IgD-negative memory B cell (primary cell): ENCODE results near the gene ATL1. TPM values are rescaled to one million over a fixed set of nuclear protein-coding genes. Genes with fewer than 3 reads are reported as not detected.
"Not testable (repeated sequence)": the region's sequence is repeated elsewhere in the genome, so short reads cannot be mapped to it uniquely, and the experiment has no call there.

Experiments used
- H3K27ac Mint-ChIP-seq, 3 donors: one replicate each; pipeline ENCODE4 v1.8.0; 2020 to 2022; ENCODE audit warnings: mild to moderate bottlenecking in 3 of 3, mixed read lengths in 3 of 3, moderate library complexity in 1 of 3
- H3K27me3 Mint-ChIP-seq: one replicate; pipeline ENCODE4 v1.8.0; 2021; ENCODE audit warnings: mixed read lengths
- H3K36me3 Mint-ChIP-seq: one replicate; pipeline ENCODE4 v1.8.0; 2020; ENCODE audit warnings: mild to moderate bottlenecking, mixed read lengths
- H3K4me1 Mint-ChIP-seq, 3 donors: one replicate each; pipeline ENCODE4 v1.8.0; 2020 to 2022; ENCODE audit warnings: mixed read lengths in 3 of 3, mild to moderate bottlenecking in 1 of 3
- H3K4me3 Mint-ChIP-seq, 4 donors: one replicate each; pipeline ENCODE4 v1.8.0; 2020 to 2022; ENCODE audit warnings: mild to moderate bottlenecking in 4 of 4, mixed read lengths in 4 of 4, moderate library complexity in 3 of 4
- H3K9me3 Mint-ChIP-seq, 3 donors: one replicate each; pipeline ENCODE4 v1.8.0; 2020 to 2021; ENCODE audit warnings: mixed read lengths in 3 of 3, mild to moderate bottlenecking in 1 of 3
- polyA plus RNA-seq: library from polyadenylated mRNA; unstranded; fragments of 300-500 nt; fragmentation: Illumina TruSeq; gene quantifications from one replicate; pipeline ENCODE4 v1.2.3, GENCODE V29; 2021

The ATL1 gene
- polyA plus RNA-seq, 1 donor from 2014 or later = 4.1 TPM

GRCh38 chr14:50530794-50531365 is 29.1 kb upstream of the ATL1 start:
- H3K9me3 Mint-ChIP-seq = no peaks in the 10 kb centered on the region
- H3K4me1 Mint-ChIP-seq = peaks cover 14 to 45% (median 40%) of the 10 kb centered on the region in 3 donors
- no peaks in the 10 kb centered on the region for H3K27me3 Mint-ChIP-seq
- peak overlapping the region in 2 of 3 donors; percentile 55 to 84 for H3K27ac Mint-ChIP-seq
- H3K4me3 Mint-ChIP-seq = peak overlapping the region; percentile 88 to 96 (median 93)
- no peaks in the 10 kb centered on the region for H3K36me3 Mint-ChIP-seq

- no peaks in the 10 kb centered on the region for H3K27me3 Mint-ChIP-seq
- H3K4me3 Mint-ChIP-seq = peak overlapping the region; percentile 88 to 98 (median 94)
- peaks cover 9 to 40% (median 32%) of the 10 kb centered on the region in 3 donors for H3K4me1 Mint-ChIP-seq
- H3K9me3 Mint-ChIP-seq = peaks cover 0 to 2% (median 0%) of the 10 kb centered on the region in 3 donors
- H3K36me3 Mint-ChIP-seq = no peaks in the 10 kb centered on the region
- peak overlapping the region; percentile 55 to 93 (median 84) for H3K27ac Mint-ChIP-seq
These were observed 28.1 kb upstream of the ATL1 start for GRCh38 chr14:50531595-50532501.

- Mint-ChIP-seq H3K27ac (peak within 1 kb of the TSS; percentile 78 to 93 (median 84)), H3K4me1 (peaks cover 9 to 40% (median 32%) of the 10 kb centered on the region in 3 donors), H3K27me3 (no peaks in the 10 kb centered on the region), H3K9me3 (peaks cover 0 to 2% (median 1%) of the 10 kb centered on the region in 3 donors), H3K4me3 (peak within 1 kb of the TSS; percentile 88 to 98 (median 94)), H3K36me3 (no peaks in the 10 kb centered on the region)
These were observed 27.3 kb upstream of the ATL1 start, which contains the start of gene MAP4K5 for GRCh38 chr14:50532502-50533240. Gene MAP4K5 (minus strand): TSS chr14:50532569. CDS start chr14:50532049, 520 bp downstream.

- Mint-ChIP-seq H3K27me3 (no peaks in the 10 kb centered on the region), H3K27ac (peak overlapping the region; percentile 55 to 93 (median 78)), H3K36me3 (no peaks in the 10 kb centered on the region), H3K4me1 (peaks cover 9 to 37% (median 27%) of the 10 kb centered on the region in 3 donors), H3K9me3 (peaks cover 0 to 7% (median 2%) of the 10 kb centered on the region in 3 donors), H3K4me3 (peak overlapping the region; percentile 86 to 98 (median 88))
These were observed 26.7 kb upstream of the ATL1 start for GRCh38 chr14:50533241-50533705.

GRCh38 chr14:50533806-50534205 is 26.1 kb upstream of the ATL1 start:
- Mint-ChIP-seq H3K27ac (peak overlapping the region in 1 of 3 donors; percentile 9), H3K27me3 (no peaks in the 10 kb centered on the region), H3K36me3 (no peaks in the 10 kb centered on the region), H3K4me3 (peak overlapping the region in 1 of 4 donors; percentile 60), H3K9me3 (peaks cover 0 to 8% (median 2%) of the 10 kb centered on the region in 3 donors), H3K4me1 (peaks cover 7 to 35% (median 27%) of the 10 kb centered on the region in 3 donors)

- Mint-ChIP-seq H3K36me3 (no peaks in the 10 kb centered on the region), H3K4me3 (peak overlapping the region in 1 of 4 donors; percentile 60), H3K9me3 (peaks cover 0 to 8% (median 2%) of the 10 kb centered on the region in 3 donors), H3K27me3 (no peaks in the 10 kb centered on the region), H3K27ac (no peak overlapping the region), H3K4me1 (peaks cover 7 to 32% (median 24%) of the 10 kb centered on the region in 3 donors)
These were observed 25.5 kb upstream of the ATL1 start for GRCh38 chr14:50534416-50534815.

- Mint-ChIP-seq H3K9me3 (peaks cover 0 to 8% (median 2%) of the 10 kb centered on the region in 3 donors), H3K36me3 (no peaks in the 10 kb centered on the region), H3K27me3 (no peaks in the 10 kb centered on the region), H3K4me3 (peak overlapping the region in 1 of 4 donors; percentile 53), H3K4me1 (peaks cover 7 to 27% (median 21%) of the 10 kb centered on the region in 3 donors), H3K27ac (no peak overlapping the region)
These were observed 24.9 kb upstream of the ATL1 start for GRCh38 chr14:50534997-50535396.

- not testable (repeated sequence) for H3K9me3 Mint-ChIP-seq, H3K27me3 Mint-ChIP-seq, H3K27ac Mint-ChIP-seq, H3K36me3 Mint-ChIP-seq
- Mint-ChIP-seq H3K4me3 (peak overlapping the region in 1 of 4 donors; percentile 33), H3K4me1 (peaks cover 7 to 15% (median 8%) of the 10 kb centered on the region in 3 donors)
These were observed 21.9 kb upstream of the ATL1 start for GRCh38 chr14:50538034-50538433.

- Mint-ChIP-seq H3K9me3 (peaks cover 0 to 8% (median 2%) of the 10 kb centered on the region in 3 donors), H3K4me3 (no peak overlapping the region), H3K27me3 (no peaks in the 10 kb centered on the region), H3K4me1 (peaks cover 4 to 8% (median 4%) of the 10 kb centered on the region in 3 donors), H3K27ac (no peak overlapping the region), H3K36me3 (no peaks in the 10 kb centered on the region)
These were observed 20.9 kb upstream of the ATL1 start for GRCh38 chr14:50539051-50539450.

GRCh38 chr14:50541159-50541567 is 18.8 kb upstream of the ATL1 start:
- H3K4me1 Mint-ChIP-seq = peaks cover 4 to 8% (median 4%) of the 10 kb centered on the region in 3 donors
- H3K27ac Mint-ChIP-seq = no peak overlapping the region
- H3K36me3 Mint-ChIP-seq = no peaks in the 10 kb centered on the region
- peaks cover 4% of the 10 kb centered on the region for H3K27me3 Mint-ChIP-seq
- H3K4me3 Mint-ChIP-seq = no peak overlapping the region
- H3K9me3 Mint-ChIP-seq = peaks cover 0 to 8% (median 2%) of the 10 kb centered on the region in 3 donors

- H3K27ac Mint-ChIP-seq = no peak overlapping the region
- peaks cover 4 to 8% (median 4%) of the 10 kb centered on the region in 3 donors for H3K4me1 Mint-ChIP-seq
- H3K4me3 Mint-ChIP-seq = no peak overlapping the region
- no peaks in the 10 kb centered on the region for H3K36me3 Mint-ChIP-seq
- H3K9me3 Mint-ChIP-seq = peaks cover 0 to 3% (median 0%) of the 10 kb centered on the region in 3 donors
- peaks cover 4% of the 10 kb centered on the region for H3K27me3 Mint-ChIP-seq
These were observed 17.0 kb upstream of the ATL1 start for GRCh38 chr14:50542941-50543418.

GRCh38 chr14:50544911-50545310 is 15.0 kb upstream of the ATL1 start:
- H3K4me3 Mint-ChIP-seq = no peak overlapping the region
- peaks cover 4 to 8% (median 4%) of the 10 kb centered on the region in 3 donors for H3K4me1 Mint-ChIP-seq
- no peak overlapping the region for H3K27ac Mint-ChIP-seq
- no peaks in the 10 kb centered on the region for H3K9me3 Mint-ChIP-seq
- peaks cover 6% of the 10 kb centered on the region for H3K27me3 Mint-ChIP-seq
- H3K36me3 Mint-ChIP-seq = no peaks in the 10 kb centered on the region

- peaks cover 4 to 8% (median 4%) of the 10 kb centered on the region in 3 donors for H3K4me1 Mint-ChIP-seq
- H3K4me3 Mint-ChIP-seq = no peak overlapping the region
- no peak overlapping the region for H3K27ac Mint-ChIP-seq
- no peaks in the 10 kb centered on the region for H3K36me3 Mint-ChIP-seq
- H3K27me3 Mint-ChIP-seq = peaks cover 10% of the 10 kb centered on the region
- no peaks in the 10 kb centered on the region for H3K9me3 Mint-ChIP-seq
These were observed 14.3 kb upstream of the ATL1 start for GRCh38 chr14:50545618-50546017.

GRCh38 chr14:50550294-50550693 is 9.7 kb upstream of the ATL1 start:
- Mint-ChIP-seq H3K9me3 (no peaks in the 10 kb centered on the region), H3K4me1 (peaks cover 0 to 4% (median 2%) of the 10 kb centered on the region in 3 donors), H3K4me3 (no peak overlapping the region), H3K36me3 (peaks cover 5% of the 10 kb centered on the region), H3K27me3 (peaks cover 21% of the 10 kb centered on the region), H3K27ac (no peak overlapping the region)
